ENCODE measurements around the gene LIMS2.
A peak's percentile ranks its signal among the peaks of the same experiment; 100 is the strongest.

LIMS2 gene

GRCh38 chr2:127705391-127706065 lies 30.2 kb upstream of the LIMS2 start:
- TF ChIP-seq, protein P1, sequence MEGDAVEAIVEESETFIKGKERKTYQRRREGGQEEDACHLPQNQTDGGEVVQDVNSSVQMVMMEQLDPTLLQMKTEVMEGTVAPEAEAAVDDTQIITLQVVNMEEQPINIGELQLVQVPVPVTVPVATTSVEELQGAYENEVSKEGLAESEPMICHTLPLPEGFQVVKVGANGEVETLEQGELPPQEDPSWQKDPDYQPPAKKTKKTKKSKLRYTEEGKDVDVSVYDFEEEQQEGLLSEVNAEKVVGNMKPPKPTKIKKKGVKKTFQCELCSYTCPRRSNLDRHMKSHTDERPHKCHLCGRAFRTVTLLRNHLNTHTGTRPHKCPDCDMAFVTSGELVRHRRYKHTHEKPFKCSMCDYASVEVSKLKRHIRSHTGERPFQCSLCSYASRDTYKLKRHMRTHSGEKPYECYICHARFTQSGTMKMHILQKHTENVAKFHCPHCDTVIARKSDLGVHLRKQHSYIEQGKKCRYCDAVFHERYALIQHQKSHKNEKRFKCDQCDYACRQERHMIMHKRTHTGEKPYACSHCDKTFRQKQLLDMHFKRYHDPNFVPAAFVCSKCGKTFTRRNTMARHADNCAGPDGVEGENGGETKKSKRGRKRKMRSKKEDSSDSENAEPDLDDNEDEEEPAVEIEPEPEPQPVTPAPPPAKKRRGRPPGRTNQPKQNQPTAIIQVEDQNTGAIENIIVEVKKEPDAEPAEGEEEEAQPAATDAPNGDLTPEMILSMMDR (conservative IDR thresholded peaks at IDR 0.05; ENCODE audit: control insufficient read depth, insufficient read depth, low read depth, low read length): no peak
- peak; percentile 59 for DNase-seq (ENCODE audit: low read depth)
- H3K4me3 ChIP-seq (ENCODE audit: control insufficient read depth, low read depth, low read length): no peak overlapping the region

GRCh38 chr2:127704641-127705390 lies 29.5 kb upstream of the LIMS2 start:
- H3K4me3 ChIP-seq (ENCODE audit: control insufficient read depth, low read depth, low read length): no peak overlapping the region
- no peak for DNase-seq (ENCODE audit: low read depth)
- TF ChIP-seq, protein P1 (conservative IDR thresholded peaks at IDR 0.05; ENCODE audit: control insufficient read depth, insufficient read depth, low read depth, low read length): no peak

GRCh38 chr2:127703282-127703681 lies 28.0 kb upstream of the LIMS2 start:
- TF ChIP-seq, protein P1 (conservative IDR thresholded peaks at IDR 0.05; ENCODE audit: control insufficient read depth, insufficient read depth, low read depth, low read length): no peak
- H3K4me3 ChIP-seq (ENCODE audit: control insufficient read depth, low read depth, low read length): no peak overlapping the region

GRCh38 chr2:127702395-127703009 lies 27.2 kb upstream of the LIMS2 start:
- peak overlapping the region; percentile 53 for H3K4me3 ChIP-seq (ENCODE audit: control insufficient read depth, low read depth, low read length)
- no peak for DNase-seq (ENCODE audit: low read depth)

More at GRCh38 chr2:127703282-127703681, 28.0 kb upstream of the LIMS2 start:
- no peak for DNase-seq (ENCODE audit: low read depth)

DNA sequence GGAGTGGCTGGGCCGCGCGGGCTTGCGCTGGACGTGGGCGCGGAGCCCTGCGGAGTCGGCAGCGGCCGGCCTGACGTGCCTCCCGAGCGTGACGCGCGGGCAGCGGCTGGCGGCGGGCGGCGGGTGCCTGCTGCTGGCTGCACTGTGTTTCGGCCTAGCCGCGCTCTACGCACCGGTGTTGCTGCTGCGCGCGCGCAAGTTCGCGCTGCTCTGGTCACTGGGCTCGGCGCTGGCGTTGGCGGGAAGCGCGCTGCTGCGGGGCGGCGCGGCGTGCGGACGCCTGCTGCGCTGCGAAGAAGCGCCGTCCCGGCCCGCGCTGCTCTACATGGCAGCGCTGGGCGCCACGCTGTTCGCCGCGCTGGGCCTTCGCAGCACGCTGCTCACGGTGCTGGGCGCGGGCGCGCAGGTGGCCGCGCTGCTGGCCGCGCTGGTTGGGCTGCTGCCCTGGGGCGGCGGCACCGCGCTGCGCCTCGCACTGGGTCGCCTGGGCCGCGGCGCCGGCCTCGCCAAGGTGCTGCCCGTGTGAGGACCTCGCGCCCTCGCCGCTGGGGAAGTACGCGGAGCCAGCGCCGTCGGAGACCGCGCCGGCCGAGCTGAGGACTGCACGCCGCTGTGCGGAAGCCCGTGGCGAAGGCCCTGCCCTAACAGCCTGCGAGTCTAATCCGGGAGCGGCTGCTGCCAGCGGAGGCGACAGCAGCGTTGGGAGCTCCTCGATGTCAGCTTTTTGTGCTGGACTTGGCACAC lies 26.5 kb upstream of the LIMS2 start:
- DNase-seq (ENCODE audit: low read depth): peak; percentile 63
- TF ChIP-seq, protein P1 (conservative IDR thresholded peaks at IDR 0.05; ENCODE audit: control insufficient read depth, insufficient read depth, low read depth, low read length): peak; percentile 2
- peak overlapping the region; percentile 76 for H3K4me3 ChIP-seq (ENCODE audit: control insufficient read depth, low read depth, low read length)

More at GRCh38 chr2:127702395-127703009, 27.2 kb upstream of the LIMS2 start:
- TF ChIP-seq, protein P1 (conservative IDR thresholded peaks at IDR 0.05; ENCODE audit: control insufficient read depth, insufficient read depth, low read depth, low read length): no peak

- H3K4me3 ChIP-seq (ENCODE audit: control insufficient read depth, low read depth, low read length): peak within 1 kb of the TSS; percentile 76
- DNase-seq (ENCODE audit: low read depth): peak; percentile 85
- TF ChIP-seq, protein P1 (conservative IDR thresholded peaks at IDR 0.05; ENCODE audit: control insufficient read depth, insufficient read depth, low read depth, low read length): no peak
These were observed 25.9 kb upstream of the LIMS2 start, which contains the start of gene SFT2D3 for GRCh38 chr2:127701193-127701650. SFT2D3 (plus strand) TSS chr2:127701497; CDS start chr2:127701529, 32 bp downstream.
